GM21619 (cell line): ENCODE data around the gene WBP2.
A peak's percentile ranks its signal among the peaks of the same experiment; 100 is the strongest.

Source experiments
- ATAC-seq: cut with Tn5 transposase; IDR thresholded peaks from one replicate; pipeline ENCODE4 v1.9.1; 2021; ENCODE audit not compliant: unreplicated experiment

WBP2 gene

GRCh38 chr17:75855310-75856061 lies at the start of gene WBP2:
WBP2 (minus strand) TSS chr17:75855335; CDS start chr17:75855297, 38 bp downstream.
- ATAC-seq: peak; percentile 76

- ATAC-seq: no peak
These were observed 47.3 kb upstream of the WBP2 start for GRCh38 chr17:75902406-75902805.

DNA sequence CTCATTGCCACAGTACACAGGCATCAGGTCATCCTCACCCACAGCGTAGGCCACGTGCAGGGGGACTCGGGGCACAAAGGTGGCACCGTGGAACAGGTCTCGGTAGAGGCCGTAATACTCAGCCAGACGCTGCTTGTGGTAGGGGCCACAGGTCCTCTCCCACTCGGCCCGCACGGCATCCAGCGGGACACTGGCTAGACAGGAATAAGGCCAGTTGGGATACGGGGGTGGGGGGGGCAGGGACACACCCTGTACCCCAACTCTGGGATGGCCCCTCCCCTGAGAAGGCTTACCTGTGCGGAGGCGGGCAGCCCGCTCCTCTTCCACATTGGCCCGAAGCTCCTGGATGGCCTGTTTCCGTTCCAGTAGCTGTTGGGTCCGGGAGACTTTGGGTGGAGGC lies 46.6 kb upstream of the WBP2 start:
- ATAC-seq: no peak

GRCh38 chr17:75900691-75901533 lies 45.8 kb upstream of the WBP2 start:
- no peak for ATAC-seq

- ATAC-seq: no peak
These were observed 44.8 kb upstream of the WBP2 start for GRCh38 chr17:75899767-75900468.

DNA sequence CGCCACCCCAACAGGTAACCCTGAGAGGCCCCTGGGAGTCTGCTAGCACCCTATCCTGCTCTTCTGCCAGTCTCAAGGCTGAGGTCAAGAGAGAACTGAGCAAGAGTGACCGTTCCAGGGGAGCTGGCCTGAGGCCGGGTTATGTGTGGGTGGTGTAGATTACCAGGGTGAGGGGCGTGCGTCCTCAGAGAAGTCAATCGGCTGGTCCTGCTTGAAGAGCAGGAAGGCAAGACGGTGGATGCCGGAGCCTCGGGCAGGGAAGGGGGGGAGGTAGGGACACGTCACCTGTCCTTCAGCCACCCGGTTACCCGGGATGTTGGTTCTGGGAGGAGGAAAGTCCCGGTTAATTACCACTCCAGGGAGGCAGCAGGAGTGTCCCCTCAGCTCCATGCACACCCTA lies 44.2 kb upstream of the WBP2 start:
- ATAC-seq: no peak

- no peak for ATAC-seq
These were observed 43.7 kb upstream of the WBP2 start for GRCh38 chr17:75898791-75899190.

DNA sequence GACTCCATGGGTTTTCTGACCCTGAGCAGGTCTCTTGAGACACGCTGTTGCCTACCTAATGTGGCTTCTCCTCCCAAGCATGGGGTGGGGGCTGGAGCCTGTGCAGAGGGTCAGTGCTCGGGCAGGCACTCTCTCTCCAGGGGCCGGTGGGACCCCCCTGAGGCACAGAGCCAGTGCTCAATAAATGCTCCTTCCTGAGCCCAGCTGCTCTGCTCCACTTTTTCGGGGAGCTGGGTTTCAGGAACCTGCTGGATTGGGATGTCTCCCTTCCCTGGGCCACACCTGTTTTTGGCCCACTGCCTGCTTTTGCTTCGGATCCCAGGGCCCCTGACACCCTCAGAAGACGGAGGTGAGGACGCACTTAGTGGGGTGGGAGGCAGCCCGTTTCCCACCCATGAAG lies 42.9 kb upstream of the WBP2 start:
- ATAC-seq: no peak

GRCh38 chr17:75897160-75898019 lies 42.3 kb upstream of the WBP2 start:
- no peak for ATAC-seq

DNA sequence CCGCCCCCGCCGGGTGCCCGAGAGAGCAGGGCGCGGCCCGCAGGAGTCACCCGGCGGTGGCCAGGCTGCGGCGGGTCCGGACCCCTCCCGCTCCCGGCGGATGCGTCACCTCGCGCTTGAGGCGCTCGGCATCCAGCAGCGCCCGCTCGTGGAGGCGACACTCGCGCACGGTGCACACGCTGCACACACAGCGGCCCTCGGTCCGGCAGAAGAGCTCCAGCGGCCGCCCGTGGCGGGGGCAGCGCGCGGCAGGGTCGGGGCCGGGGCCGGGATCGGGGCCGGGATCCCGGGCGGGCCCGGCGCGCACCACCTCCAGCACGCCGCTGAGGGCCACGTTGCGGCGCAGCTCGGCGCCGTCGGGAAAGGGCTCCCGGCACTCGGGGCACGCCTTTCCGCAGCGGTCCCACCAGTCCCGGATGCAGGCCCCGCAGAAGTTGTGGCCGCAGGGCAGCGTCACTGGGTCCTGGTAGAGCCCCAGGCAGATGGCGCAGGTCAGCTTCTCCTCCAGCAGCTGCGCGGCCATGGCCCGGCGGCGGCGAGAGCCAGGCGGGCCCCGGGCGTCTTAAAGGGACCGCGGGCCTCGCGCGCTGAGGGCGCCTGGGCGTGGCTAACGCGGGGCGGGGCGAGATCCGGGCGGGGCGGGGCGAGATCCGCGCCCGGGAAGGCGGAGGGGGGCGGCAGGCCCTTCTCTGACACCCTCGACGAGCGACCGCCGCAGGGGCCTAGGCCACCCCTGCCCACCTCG lies 41.5 kb upstream of the WBP2 start, which contains the start of gene TRIM65:
TRIM65 (minus strand) TSS at position 537 of the 745 bp plus-strand sequence; CDS start at position 523, 14 bp downstream.
- peak; percentile 62 for ATAC-seq

GRCh38 chr17:75895370-75896155 lies 40.4 kb upstream of the WBP2 start:
- ATAC-seq: no peak

- ATAC-seq: no peak
These were observed 39.1 kb upstream of the WBP2 start for GRCh38 chr17:75894049-75894733.

DNA sequence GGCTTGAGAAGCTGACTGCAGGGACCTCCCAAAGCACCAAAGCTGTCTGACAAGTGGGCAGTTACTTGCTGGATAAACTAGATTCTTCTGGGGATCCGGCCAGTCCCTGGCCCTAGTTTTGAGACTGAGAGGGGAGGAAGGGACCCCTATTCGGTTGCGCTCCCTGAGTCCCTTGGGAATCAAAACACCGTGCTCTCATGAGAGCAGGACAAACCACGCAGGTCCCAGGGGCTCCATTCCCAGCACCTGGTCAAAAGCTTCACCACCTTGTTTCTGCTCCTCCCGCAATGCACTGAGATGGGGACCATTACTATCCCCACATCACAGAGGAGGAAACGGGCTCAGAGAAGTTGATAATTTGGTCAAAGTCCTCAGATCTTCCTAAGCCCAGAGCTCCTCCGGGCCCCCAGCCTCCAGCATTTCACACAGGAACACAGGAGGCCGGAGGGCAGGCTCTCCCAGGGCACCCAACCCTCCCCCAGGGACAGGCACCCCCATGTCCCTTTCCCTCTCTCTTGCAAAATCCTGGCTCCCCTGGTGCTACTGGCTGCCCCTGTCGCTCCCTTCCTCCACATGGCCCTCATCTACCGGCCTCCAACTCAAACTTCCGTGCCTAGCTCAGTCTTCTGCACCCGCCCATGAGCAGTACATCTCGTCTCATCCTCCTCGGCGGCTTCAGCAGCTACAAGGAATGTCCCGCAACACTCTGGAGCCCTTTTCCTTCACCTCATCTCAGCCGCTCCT lies 38.3 kb upstream of the WBP2 start:
- no peak for ATAC-seq

DNA sequence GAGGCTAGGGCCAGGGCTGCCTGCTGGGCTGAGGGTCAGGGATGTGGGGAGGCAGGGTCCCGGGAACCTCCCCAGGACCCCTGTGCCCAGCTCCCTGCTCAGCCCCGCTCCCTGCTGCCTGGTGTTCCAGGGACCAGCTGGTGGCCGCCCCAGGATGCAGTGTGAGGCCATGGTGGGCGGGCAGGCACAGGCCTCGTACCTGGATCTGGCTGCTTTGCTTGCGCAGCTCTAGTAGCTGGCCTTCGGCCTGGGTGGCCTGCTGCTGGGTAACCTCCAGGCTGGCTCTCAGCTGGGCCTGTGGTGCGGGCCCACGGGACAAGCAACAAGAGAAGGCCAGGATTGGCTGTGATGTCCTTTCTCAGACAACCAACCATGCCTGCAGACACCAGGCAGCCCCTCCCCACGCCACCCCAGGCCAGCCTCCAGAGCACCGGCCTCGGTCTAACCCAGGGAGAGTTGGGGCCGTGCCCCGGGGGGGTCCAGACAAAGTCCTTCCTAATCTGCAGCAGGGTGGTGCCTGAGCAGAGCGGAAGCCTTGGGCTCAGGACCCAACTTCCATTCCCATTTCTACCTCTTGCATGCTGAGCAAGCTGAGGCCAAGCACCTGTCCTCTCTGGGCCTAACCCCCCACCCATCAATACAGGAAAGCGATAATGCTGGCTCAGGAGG lies 37.6 kb upstream of the WBP2 start:
- ATAC-seq: no peak

DNA sequence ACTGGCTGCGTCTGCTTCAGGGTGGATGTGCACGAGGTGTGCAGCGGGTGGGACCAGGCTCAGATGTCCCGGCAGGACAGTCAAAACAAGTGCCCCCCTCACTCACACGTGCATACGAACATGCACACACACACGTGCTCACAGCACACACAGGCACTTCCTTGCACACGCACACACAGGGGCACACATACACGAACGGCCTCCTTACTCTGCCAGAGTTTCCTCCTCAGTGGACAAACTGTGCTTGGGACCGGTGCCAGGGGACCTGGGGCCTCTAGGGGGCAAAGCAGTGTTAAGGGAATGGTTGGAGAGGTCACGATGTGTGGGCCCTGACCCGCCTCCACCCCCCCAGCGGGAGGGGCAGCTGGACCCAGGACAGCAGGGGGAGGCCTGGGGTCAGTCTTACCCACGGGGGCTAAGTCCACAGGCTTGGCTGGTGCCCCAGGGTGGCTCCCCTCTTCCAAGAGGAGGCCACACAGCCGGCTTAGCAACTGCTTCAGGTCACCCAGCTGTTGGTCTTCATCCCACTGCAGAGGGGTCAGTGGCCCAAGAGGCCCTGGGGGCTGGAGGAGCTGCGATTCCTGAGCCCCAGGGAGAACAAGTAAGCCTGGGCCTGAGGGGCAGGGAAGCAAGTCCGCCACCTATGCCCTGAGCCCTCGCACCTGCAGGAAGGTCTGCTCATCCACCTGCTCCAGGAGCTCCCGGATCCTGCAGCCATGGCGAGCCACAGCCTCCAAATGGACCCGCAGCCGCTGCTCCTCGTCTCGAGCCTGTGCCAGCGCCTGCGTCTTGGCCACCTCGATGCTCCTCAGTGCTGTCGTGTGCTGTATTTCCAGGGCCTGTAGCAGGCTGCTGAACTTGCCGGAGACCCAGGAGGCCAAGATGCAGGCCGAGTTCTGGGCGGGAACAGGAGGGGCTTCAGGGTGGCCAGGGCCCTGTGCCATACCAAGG lies 36.7 kb upstream of the WBP2 start:
- no peak for ATAC-seq

DNA sequence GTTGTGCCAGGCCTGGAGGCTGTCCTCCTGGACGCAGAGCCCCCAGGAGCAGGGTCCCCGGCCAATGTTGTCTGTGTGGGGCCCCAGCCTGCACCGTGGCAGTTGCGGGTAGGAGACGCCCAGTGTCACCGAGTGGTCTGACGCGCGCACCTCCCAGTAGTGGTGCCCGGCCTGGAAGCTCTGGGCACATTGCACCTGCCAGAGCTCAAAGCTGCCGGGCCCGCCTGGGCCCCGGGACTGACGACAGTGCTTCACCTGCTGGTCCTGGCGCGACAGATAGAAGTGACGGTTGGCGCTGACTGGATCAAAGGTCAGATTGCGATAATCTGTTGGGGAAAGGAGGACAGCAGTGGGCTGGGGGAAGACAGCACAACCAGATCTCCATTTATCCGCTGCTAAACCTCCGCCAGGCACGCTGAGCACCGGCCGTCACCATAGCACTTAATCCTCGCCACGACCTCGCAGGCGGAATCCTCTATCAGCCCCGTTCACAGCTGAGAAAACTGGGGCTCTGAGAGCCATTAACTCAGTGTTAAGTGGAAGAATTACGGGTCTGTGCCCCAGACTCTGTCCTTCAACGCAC lies 36.0 kb upstream of the WBP2 start:
- no peak for ATAC-seq
